Measurements from ENCODE around the gene ELF4. TPM values are rescaled to one million over a fixed set of nuclear protein-coding genes. Genes with fewer than 3 reads are reported as not detected.

ELF4 gene
- total RNA-seq, 1 experiment from 2014 or later = 58.7 TPM

- DNase-seq (ENCODE audit: low read depth) = peak; percentile 88
Observed at GRCh38 chrX:130114141-130114588, 3.9 kb upstream of the ELF4 start.

DNA sequence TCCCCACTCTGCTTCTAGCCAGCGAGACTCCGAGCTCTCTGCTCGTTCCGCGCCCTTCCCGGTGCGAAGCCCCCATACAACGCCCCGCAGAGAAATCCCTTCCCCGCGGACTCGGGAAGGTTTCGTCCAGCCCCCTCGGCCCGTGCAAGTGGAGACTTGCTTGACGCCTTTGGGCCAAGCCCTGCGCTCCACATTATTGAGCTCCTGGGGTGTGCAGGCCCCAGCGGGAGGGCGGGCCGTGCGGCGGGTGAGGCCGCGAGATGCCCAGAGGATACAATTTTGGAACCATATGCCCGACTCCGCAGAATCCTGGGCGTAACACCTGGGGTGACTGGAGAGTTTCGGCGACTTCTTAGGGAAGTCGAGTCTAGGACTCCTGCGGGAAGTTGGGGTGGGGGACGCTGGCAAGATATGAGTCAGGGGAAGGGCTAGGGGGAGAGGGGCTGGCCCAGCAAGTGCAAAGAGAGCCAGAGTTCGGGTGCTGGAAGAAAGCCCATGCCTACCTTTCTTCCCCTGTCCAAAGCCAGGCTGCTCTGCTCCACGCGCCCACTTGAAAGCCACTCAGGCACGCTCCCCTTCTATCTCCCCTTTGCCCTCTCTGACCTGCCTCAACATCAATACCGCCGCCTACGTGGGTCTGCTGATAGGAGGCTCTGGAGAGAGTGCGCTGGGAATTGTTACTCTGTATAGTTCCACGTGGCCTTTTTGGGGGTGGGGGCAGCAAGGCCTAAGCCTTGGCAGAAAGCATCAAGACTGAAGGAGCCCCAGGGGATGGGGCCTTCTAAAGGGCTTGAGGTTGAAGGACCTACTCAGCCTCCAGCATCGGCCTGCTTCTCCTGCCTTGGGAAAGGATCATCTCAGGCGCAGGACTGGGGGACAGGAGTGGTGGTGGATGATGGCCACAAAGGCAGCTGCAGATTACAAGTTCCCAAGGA is 1.2 kb upstream of the ELF4 start:
- no peak for DNase-seq (ENCODE audit: low read depth)

GRCh38 chrX:130109429-130110378 is 593 bp downstream of the ELF4 start:
- DNase-seq (ENCODE audit: low read depth) = peak; percentile 71

GRCh38 chrX:130108647-130109428 is 1.5 kb downstream of the ELF4 start:
- DNase-seq (ENCODE audit: low read depth) = peak; percentile 63

DNA sequence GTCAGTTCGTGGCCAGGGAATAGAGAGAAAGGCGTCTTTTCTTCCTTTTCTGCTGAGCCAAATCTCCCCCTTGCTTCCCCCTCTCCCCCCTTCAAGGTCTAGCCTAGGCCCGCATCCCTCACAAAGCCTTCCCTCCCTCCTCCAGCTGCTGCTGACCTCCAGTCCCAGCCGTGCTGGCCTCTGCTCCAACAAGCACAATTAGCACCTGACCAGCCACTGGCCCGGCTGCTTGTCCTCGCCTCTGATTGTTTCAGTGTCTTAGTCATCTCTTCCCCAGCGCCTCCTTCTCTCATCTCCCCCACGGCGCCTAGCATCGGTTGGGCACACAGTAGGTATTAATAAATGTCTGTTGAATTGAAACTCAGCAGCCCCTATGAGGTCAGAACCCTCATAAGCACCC is 4.2 kb downstream of the ELF4 start:
- peak; percentile 52 for DNase-seq (ENCODE audit: low read depth)

DNA sequence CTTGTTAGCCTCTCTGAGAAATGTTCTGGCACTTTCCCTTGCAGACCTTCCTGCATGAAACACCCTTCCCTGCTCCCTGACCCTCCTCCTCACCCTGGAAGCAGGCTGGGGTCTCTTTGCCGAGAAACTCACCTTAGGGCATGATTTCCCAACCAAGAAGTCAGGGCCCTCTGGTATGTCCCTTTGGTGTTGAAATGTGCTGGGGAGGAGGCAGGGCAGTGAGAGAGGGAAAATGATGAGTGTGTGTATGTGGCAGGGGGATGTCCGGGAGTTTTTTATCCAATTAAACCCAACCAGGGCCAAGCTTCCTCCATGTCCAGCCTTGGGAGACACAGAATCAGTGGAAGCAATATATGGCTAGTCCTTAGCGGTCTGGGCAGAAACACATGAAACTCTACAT is 5.1 kb downstream of the ELF4 start:
- DNase-seq (ENCODE audit: low read depth) = no peak

- no peak for DNase-seq (ENCODE audit: low read depth)
Observed at GRCh38 chrX:130103605-130104004, 6.7 kb downstream of the ELF4 start.

DNA sequence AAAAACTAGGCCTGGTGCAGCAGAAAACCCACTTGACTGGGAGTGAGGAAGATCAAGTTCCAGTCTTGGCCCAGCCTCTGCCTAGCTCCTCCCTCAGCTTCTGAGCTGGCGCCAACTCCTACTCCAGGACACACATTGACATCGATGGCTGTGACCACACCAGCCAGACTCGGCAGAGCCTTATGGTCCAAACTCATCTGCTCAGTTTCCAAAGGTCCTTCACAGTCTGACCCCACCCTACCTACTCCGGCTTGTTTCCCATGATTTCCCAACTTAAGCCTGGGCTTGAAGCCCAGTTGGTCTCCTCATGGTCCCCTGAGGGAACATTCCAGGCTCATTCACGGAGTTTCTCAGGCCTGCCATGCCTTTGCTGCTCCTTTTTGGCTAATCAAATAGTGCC is 10.1 kb downstream of the ELF4 start:
- peak; percentile 59 for DNase-seq (ENCODE audit: low read depth)

DNA sequence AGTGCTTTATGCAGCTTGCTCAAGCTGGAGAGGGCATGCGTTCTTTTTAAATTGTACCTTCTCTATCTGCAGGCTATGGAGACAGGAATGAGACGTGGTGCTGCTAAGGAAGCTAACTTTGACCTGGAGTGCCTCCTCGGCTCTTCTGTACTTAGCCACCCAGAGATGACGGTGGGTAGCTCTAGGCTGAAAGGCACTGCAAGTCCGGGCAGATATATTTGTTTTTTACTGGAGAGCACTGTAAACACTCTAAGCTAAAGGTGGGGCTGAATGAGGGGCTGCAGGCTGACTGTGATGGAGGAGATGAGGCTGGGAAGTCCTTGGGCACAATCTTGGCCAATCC is 12.1 kb downstream of the ELF4 start:
- DNase-seq (ENCODE audit: low read depth) = no peak

- no peak for DNase-seq (ENCODE audit: low read depth)
Observed at GRCh38 chrX:130097507-130098209, 12.6 kb downstream of the ELF4 start.

GRCh38 chrX:130095249-130096030 is 14.9 kb downstream of the ELF4 start:
- no peak for DNase-seq (ENCODE audit: low read depth)

- DNase-seq (ENCODE audit: low read depth) = no peak
Observed at GRCh38 chrX:130094696-130095095, 15.6 kb downstream of the ELF4 start.

DNA sequence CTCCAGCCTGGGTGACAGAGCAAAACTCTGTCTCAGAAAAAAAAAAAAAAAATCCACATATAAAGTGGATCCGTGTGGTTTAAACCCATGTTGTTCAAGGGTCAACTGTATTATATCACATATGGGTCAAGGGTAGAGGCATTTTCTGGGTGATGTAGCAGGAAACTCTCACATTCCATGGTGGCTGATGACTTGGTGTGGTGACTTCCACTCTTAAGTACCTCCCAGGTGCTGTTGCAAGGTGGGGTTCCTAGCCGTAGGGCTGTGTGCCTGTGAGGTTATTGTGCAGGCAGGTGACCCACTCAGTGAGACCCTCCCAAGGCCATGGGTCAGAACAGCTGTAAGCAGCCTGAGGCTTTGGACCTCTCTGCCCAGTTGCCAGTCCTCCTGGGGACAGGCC is 17.0 kb downstream of the ELF4 start:
- peak; percentile 34 for DNase-seq (ENCODE audit: low read depth)

GRCh38 chrX:130091980-130092522 is 18.2 kb downstream of the ELF4 start:
- no peak for DNase-seq (ENCODE audit: low read depth)

GRCh38 chrX:130090364-130090763 is 19.9 kb downstream of the ELF4 start:
- no peak for DNase-seq (ENCODE audit: low read depth)

DNA sequence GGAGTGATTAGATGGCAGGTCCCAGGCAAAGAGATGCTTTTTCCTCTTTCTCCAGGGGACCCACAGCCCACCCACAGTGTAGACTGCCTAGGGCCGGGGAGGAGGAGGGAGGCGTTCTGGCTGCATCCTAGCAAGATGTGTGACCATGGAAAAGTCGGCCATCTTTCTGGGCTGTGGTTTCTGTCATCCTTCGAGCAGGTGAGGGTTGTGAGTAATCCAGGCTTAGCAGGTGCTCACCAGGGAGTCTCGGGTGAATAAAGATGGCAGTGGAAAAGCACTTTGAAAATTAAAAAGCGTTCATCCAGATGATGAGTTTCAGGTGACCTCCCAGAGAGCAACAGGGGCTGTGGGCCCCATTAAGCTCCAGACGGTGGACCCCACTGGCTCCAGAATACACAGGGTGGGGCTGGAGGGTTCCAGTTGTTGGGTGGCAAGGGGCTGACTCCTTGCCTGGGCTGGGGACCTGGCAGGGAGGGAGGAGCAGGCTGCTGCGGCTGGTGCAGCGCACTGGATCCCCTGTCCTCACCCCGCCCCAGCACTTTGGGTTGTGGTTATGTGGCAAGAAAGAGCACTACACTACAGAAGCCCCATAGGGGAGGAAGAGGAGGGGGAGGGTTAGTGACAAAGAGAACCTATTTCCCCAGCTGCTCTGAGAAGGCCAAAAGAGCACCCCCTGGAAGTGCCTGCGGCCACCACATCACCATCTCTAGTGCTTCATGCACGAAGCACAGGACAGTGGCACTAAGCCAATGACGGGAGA is 23.7 kb downstream of the ELF4 start:
- DNase-seq (ENCODE audit: low read depth) = no peak

- no peak for DNase-seq (ENCODE audit: low read depth)
Observed at GRCh38 chrX:130085551-130086446, 24.5 kb downstream of the ELF4 start.

- DNase-seq (ENCODE audit: low read depth) = no peak
Observed at GRCh38 chrX:130084631-130085237, 25.6 kb downstream of the ELF4 start.

All from M059J (cell line).